H1 (cell line): ENCODE data around the gene TSC22D4. TPM values are rescaled to one million over a fixed set of nuclear protein-coding genes. Genes with fewer than 3 reads are reported as not detected.

Experiments used
- CTCF ChIA-PET: fragments of 300-600 bp; sonication (Branson Sonifier 250); formaldehyde crosslinking; loops from one replicate; lab custom pipeline; 2021; ENCODE audit not compliant: partially characterized antibody; lab: Charles Lee
- POLR2A ChIA-PET: fragments of 300-600 bp; sonication (Branson Sonifier 250); formaldehyde crosslinking; loops from one replicate; lab custom pipeline; 2021; ENCODE audit warnings: inconsistent platforms; ENCODE audit not compliant: partially characterized antibody; lab: Charles Lee
- DNase-seq, 2 experiments: peaks; one replicate each; pipeline versions ENCODE4 v3.0.0 to v3.0.0-alpha.2; 2010 to 2022; ENCODE audit warnings: low spot score in 2 of 2, low read depth in 1 of 2, mixed read lengths in 1 of 2
- FAIRE-seq: peaks from 2 replicates; lab custom pipeline; 2011; peaks lifted over from hg19 to GRCh38; lab: Jason Lieb, UNC
- H2AFZ ChIP-seq: 2 replicates; pipeline ENCODE4 v1.8.1; 2012; ENCODE audit warnings: low read length, inconsistent platforms
- H2AK5ac ChIP-seq: 2 replicates; pipeline ENCODE4 v1.6.1; 2013; ENCODE audit warnings: low read depth, low read length
- H2BK120ac ChIP-seq: replicated peaks from 2 replicates; pipeline ENCODE3; 2013; ENCODE audit warnings: low read depth, low read length, inconsistent platforms
- H2BK12ac ChIP-seq: 2 replicates; pipeline ENCODE4 v1.6.1; 2013; ENCODE audit warnings: low read depth, low read length
- H2BK15ac ChIP-seq: 2 replicates; pipeline ENCODE4 v1.6.1; 2013; ENCODE audit warnings: low read length
- H2BK20ac ChIP-seq: 2 replicates; pipeline ENCODE4 v1.6.1; 2013; ENCODE audit warnings: low read length
- H2BK5ac ChIP-seq: 2 replicates; pipeline ENCODE4 v1.6.1; 2013; ENCODE audit warnings: low read depth, low read length
- H3K14ac ChIP-seq: 2 replicates; pipeline ENCODE4 v1.6.1; 2013; ENCODE audit warnings: inconsistent platforms; ENCODE audit not compliant: insufficient read length
- H3K18ac ChIP-seq: 2 replicates; pipeline ENCODE4 v1.6.1; 2013; ENCODE audit warnings: low read length; ENCODE audit errors: extremely low read depth
- H3K23ac ChIP-seq: 2 replicates; pipeline ENCODE4 v1.6.1; 2013; ENCODE audit warnings: inconsistent platforms; ENCODE audit not compliant: insufficient read length
- H3K23me2 ChIP-seq: 2 replicates; pipeline ENCODE4 v1.6.1; 2013; ENCODE audit warnings: low read depth, low read length
- H3K27ac ChIP-seq: 2 replicates; pipeline ENCODE4 v1.6.1; 2011; ENCODE audit warnings: low read depth, low read length, inconsistent platforms
- H3K27me3 ChIP-seq, 4 experiments: replicated peaks in 1 of 4; 1 replicate in 1 of 4; 2 replicates in 3 of 4; pipeline versions ENCODE4 v1.6.1 to v1.8.1; 2011 to 2013; ENCODE audit warnings: low read length in 3 of 4, mild to moderate bottlenecking in 3 of 4, inconsistent platforms in 2 of 4, mixed read lengths in 2 of 4, moderate library complexity in 1 of 4; ENCODE audit not compliant: control insufficient read depth in 3 of 4, insufficient read depth in 3 of 4; ENCODE audit errors: extremely low read depth in 1 of 4
- H3K36me3 ChIP-seq, 4 experiments: 2 replicates each; pipeline versions ENCODE4 v1.6.1 to v1.8.1; 2011 to 2013; ENCODE audit warnings: mild to moderate bottlenecking in 4 of 4, low read length in 3 of 4, moderate library complexity in 2 of 4, control low read depth in 1 of 4, inconsistent platforms in 1 of 4; ENCODE audit not compliant: insufficient read depth in 4 of 4, control insufficient read depth in 2 of 4
- H3K4ac ChIP-seq: replicated peaks from 2 replicates; pipeline ENCODE3; 2013; ENCODE audit warnings: low read length, low read depth, mixed read lengths, inconsistent platforms; ENCODE audit not compliant: insufficient read length
- H3K4me1 ChIP-seq, 4 experiments: replicated peaks in 1 of 4; 1 replicate in 1 of 4; 2 replicates in 3 of 4; pipeline versions ENCODE4 v1.6.1 to v1.8.1; 2011 to 2013; ENCODE audit warnings: low read length in 3 of 4, inconsistent platforms in 2 of 4, mixed read lengths in 1 of 4; ENCODE audit not compliant: insufficient read depth in 4 of 4, control insufficient read depth in 3 of 4
- H3K4me2 ChIP-seq, 2 experiments: 2 replicates each; pipeline versions ENCODE4 v1.6.1 to v1.8.1; 2011 to 2013; ENCODE audit warnings: low read depth in 2 of 2, low read length in 2 of 2, control low read depth in 1 of 2, inconsistent platforms in 1 of 2, mild to moderate bottlenecking in 1 of 2; ENCODE audit not compliant: insufficient read depth in 1 of 2
- H3K4me3 ChIP-seq, 4 experiments: fragments of 200-600, 300-600 bp in 1 of 4; sonication (generic), shearing (Covaris generic), sonication (Bioruptor Twin) in 1 of 4; 2 replicates each; pipeline versions ENCODE4 v1.5.1 to v1.8.1; 2011 to 2016; ENCODE audit warnings: low read length in 4 of 4, low read depth in 3 of 4, control low read depth in 2 of 4, inconsistent platforms in 2 of 4, mild to moderate bottlenecking in 2 of 4, mixed read lengths in 1 of 4, moderate library complexity in 1 of 4; ENCODE audit not compliant: insufficient read depth in 2 of 4; ENCODE audit errors: extremely low read depth in 1 of 4
- H3K56ac ChIP-seq: replicated peaks from 2 replicates; pipeline ENCODE3; 2013; ENCODE audit warnings: low read depth, mild to moderate bottlenecking, mixed read lengths, low read length, inconsistent platforms; ENCODE audit not compliant: insufficient read length
- H3K79me1 ChIP-seq: 2 replicates; pipeline ENCODE4 v1.6.1; 2013; ENCODE audit warnings: low read depth, low read length, control low read depth
- H3K79me2 ChIP-seq, 2 experiments: 2 replicates each; pipeline versions ENCODE4 v1.6.1 to v1.8.1; 2012 to 2013; ENCODE audit warnings: low read length in 2 of 2, mild to moderate bottlenecking in 2 of 2, inconsistent platforms in 1 of 2; ENCODE audit not compliant: insufficient read depth in 2 of 2, control insufficient read depth in 1 of 2
- H3K9ac ChIP-seq, 4 experiments: replicated peaks in 1 of 4; 1 replicate in 1 of 4; 2 replicates in 3 of 4; pipeline versions ENCODE4 v1.6.1 to v1.8.1; 2011 to 2013; ENCODE audit warnings: low read depth in 3 of 4, low read length in 3 of 4, control low read depth in 2 of 4, mild to moderate bottlenecking in 2 of 4, moderate library complexity in 2 of 4, inconsistent platforms in 1 of 4; ENCODE audit errors: extremely low read depth in 1 of 4
- H3K9me3 ChIP-seq, 2 experiments: 2 replicates each; pipeline versions ENCODE4 v1.6.1 to v1.8.1; 2012 to 2013; ENCODE audit warnings: mild to moderate bottlenecking in 2 of 2, moderate library complexity in 2 of 2, control low read depth in 1 of 2, inconsistent platforms in 1 of 2, low read depth in 1 of 2, low read length in 1 of 2, mixed read lengths in 1 of 2; ENCODE audit not compliant: insufficient read depth in 2 of 2
- H4K20me1 ChIP-seq, 2 experiments: replicated peaks in 1 of 2; 2 replicates each; pipeline versions ENCODE3 to v1.8.1; 2011 to 2013; ENCODE audit warnings: inconsistent platforms in 2 of 2, low read length in 2 of 2, mild to moderate bottlenecking in 1 of 2; ENCODE audit not compliant: insufficient read depth in 2 of 2, control insufficient read depth in 1 of 2
- H4K5ac ChIP-seq: 2 replicates; pipeline ENCODE4 v1.6.1; 2013; ENCODE audit warnings: low read length, low read depth, mixed read lengths, inconsistent platforms; ENCODE audit not compliant: insufficient read length
- H4K8ac ChIP-seq: 2 replicates; pipeline ENCODE4 v1.8.0; 2013; ENCODE audit warnings: mild to moderate bottlenecking, moderate library complexity, low read length, inconsistent platforms; ENCODE audit not compliant: insufficient read depth; ENCODE audit errors: extremely low read depth
- H4K91ac ChIP-seq: replicated peaks from 2 replicates; pipeline ENCODE3; 2013; ENCODE audit warnings: low read length, mixed read lengths, inconsistent platforms; ENCODE audit not compliant: insufficient read length
- CTBP2 ChIP-seq: IDR thresholded peaks from 2 replicates; pipeline ENCODE4 v1.7.0; 2011; ENCODE audit warnings: borderline replicate concordance, mild to moderate bottlenecking, moderate library complexity, mixed read lengths, low read length; ENCODE audit not compliant: insufficient read depth, insufficient read length
- TAF1 ChIP-seq: IDR thresholded peaks from 2 replicates; pipeline ENCODE4 v1.6.1; 2011; ENCODE audit warnings: mild to moderate bottlenecking, low read depth, low read length
- YY1 ChIP-seq: IDR thresholded peaks from 2 replicates; pipeline ENCODE4 v1.6.1; 2011; ENCODE audit warnings: low read depth, mild to moderate bottlenecking, low read length
- WGBS, 2 experiments: shearing (Covaris generic) in 1 of 2; methylation state at CpG; one replicate each; pipeline versions ENCODE4 v1.1.6 to v1.1.7; 2013 to 2015; ENCODE audit warnings: low lambda C conversion rate in 2 of 2, mixed read lengths in 2 of 2, inconsistent platforms in 1 of 2, low coverage in 1 of 2, missing lambda C conversion rate in 1 of 2; ENCODE audit not compliant: insufficient replicate concordance in 2 of 2, insufficient coverage in 1 of 2, insufficient read length in 1 of 2; ENCODE audit errors: extremely low coverage in 1 of 2, missing lambda C conversion rate in 1 of 2; 5-methylcytosine and 5-hydroxymethylcytosine counted together
- polyA plus RNA-seq, 7 experiments: library from polyadenylated mRNA; depleted of rRNA in 3 of 7; stranded (reverse) in 5 of 7; unstranded in 2 of 7; fragments of >200 nt in 5 of 7; fragments of 200-250 nt in 2 of 7; gene quantifications; 1 replicate in 5 of 7; 2 replicates in 1 of 7; 4 replicates in 1 of 7; pipeline versions ENCODE4 v1.2.1 to v1.2.3, GENCODE V29; 2011 to 2013; ENCODE audit warnings: missing spikeins in 2 of 7, mixed read lengths in 2 of 7
- total RNA-seq: library from RNA; stranded (reverse); fragmentation: NEBNext Ultra II Directional; extraction: Animal tissue kit (Norgen Biotek cat#: 25700); gene quantifications from 2 replicates; pipeline ENCODE4 v1.2.1, GENCODE V29; 2021

TSC22D4 gene
- total and polyA plus RNA-seq, 2 of the 8 experiments (the other 6 are each of a cell fraction or from before 2014, with no cell fraction given) = 13.2 to 20.3 TPM

DNA sequence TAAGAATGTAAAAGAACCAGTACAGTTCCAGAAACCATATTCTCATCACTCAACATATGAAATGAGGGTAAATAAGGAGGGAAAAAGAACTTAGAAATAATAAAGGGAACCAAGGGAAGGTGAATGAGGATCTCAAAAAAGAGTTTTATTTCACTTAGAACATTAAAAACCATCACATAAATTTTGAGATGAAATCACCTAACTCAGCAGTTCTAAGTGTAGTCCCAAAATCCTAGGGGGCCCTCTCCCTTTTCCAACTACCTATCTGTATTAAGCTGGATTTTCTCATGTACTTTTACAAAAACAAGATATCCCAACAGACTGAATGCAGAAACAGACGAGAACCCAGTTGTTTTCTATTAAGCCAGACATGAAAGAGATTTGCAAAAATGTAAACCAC lies 53.7 kb downstream of the TSC22D4 start:
- Histone ChIP-seq H2BK15ac (no peak overlapping the region), H2BK12ac (no peak overlapping the region), H2AK5ac (no peak overlapping the region), H4K91ac (no peak overlapping the region), H2BK120ac (no peak overlapping the region), H4K5ac (no peak overlapping the region), H3K79me1 (0 out of 2 replicates have a peak, but pooled peaks cover under 1% of the 10 kb centered on the region), H3K4me2 (no peak overlapping the region), H3K4me1 (peaks cover 0 to under 1% (median under 1%) of the 10 kb centered on the region in 4 experiments; a peak in 3 of 7 replicates), H2BK5ac (no peak overlapping the region), H2BK20ac (no peak overlapping the region), H3K27ac (no peak overlapping the region), H4K8ac (no peak overlapping the region), H3K23ac (no peak overlapping the region), H3K27me3 (peaks cover 0 to 6% (median 6%) of the 10 kb centered on the region in 4 experiments; a peak in 4 of 7 replicates), H3K9ac (no peak overlapping the region), H3K56ac (no peak overlapping the region), H3K36me3 (no peaks in the 10 kb centered on the region), H3K79me2 (peaks cover 0 to under 1% of the 10 kb centered on the region in 2 experiments; a peak in 2 of 4 replicates), H3K9me3 (peaks cover 0 to 6% of the 10 kb centered on the region in 2 experiments; a peak in 1 of 4 replicates), H4K20me1 (no peaks in the 10 kb centered on the region), H2AFZ (no peak overlapping the region), H3K4me3 (no peak overlapping the region), H3K23me2 (peaks cover 5% of the 10 kb centered on the region; the same call in 1 of the 2 replicates), H3K4ac (no peak overlapping the region), H3K14ac (no peak overlapping the region), H3K18ac (no peak overlapping the region)
- POLR2A ChIA-PET = interaction anchor here (1.1 to 2.1 kb wide), 3 partner anchors 11 to 22 kb away, joined by 3 to 7 read pairs (median 3); partner anchors contain the start of gene PPP1R35
- no peak for TF ChIP-seq CTBP2
- TF ChIP-seq TAF1 = no peak
- no peak for TF ChIP-seq YY1
- no peak for FAIRE-seq
- CTCF ChIA-PET = interaction anchor here (0.7 to 2.5 kb wide), 3 partner anchors 16 to 25 kb away, joined by 4 to 17 read pairs (median 4); no protein-coding TSS in a partner anchor
- no peak for DNase-seq
- 50% methylated on average over 1 of the region's 1 CpG; no CpG with 5 or more reads in 1 of the 2 experiments for WGBS, 2 experiments
